Gastroesophageal sphincter (tissue), 4 donors: Measurements from ENCODE around the gene SDK2. TPM values are rescaled to one million over a fixed set of nuclear protein-coding genes. Genes with fewer than 3 reads are reported as not detected.

Experiments used
- ATAC-seq: fragments of 150-250 bp; one replicate; pipeline ENCODE4 v1.9.1; 2016; ENCODE audit warnings: mild to moderate bottlenecking, moderate library complexity
- H3K27ac ChIP-seq, 4 donors: fragments of 200-600 bp; sonication (generic) in 3 of 4; 1 replicate in 3 of 4; 2 replicates in 1 of 4; pipeline ENCODE4 v1.5.1; 2016 to 2019
- H3K27me3 ChIP-seq: fragments of 200-600 bp; sonication (generic); one replicate; pipeline ENCODE4 v1.5.1; 2019
- H3K36me3 ChIP-seq, 2 donors: fragments of 200-600 bp; sonication (generic); one replicate each; pipeline ENCODE4 v1.5.1; 2019; ENCODE audit warnings: control low read depth in 1 of 2
- H3K4me1 ChIP-seq, 3 donors: fragments of 200-600 bp; sonication (generic); 1 replicate in 2 of 3; 2 replicates in 1 of 3; pipeline ENCODE4 v1.5.1; 2016 to 2019; ENCODE audit warnings: control low read depth in 2 of 3
- H3K4me3 ChIP-seq, 2 donors: fragments of 200-600 bp; sonication (generic); one replicate each; pipeline ENCODE4 v1.5.1; 2019; ENCODE audit warnings: mild to moderate bottlenecking in 1 of 2, moderate library complexity in 1 of 2
- H3K9me3 ChIP-seq, 3 donors: fragments of 200-600 bp; sonication (generic); one replicate each; pipeline ENCODE4 v1.5.1; 2017 to 2019; ENCODE audit warnings: control low read depth in 2 of 3
- EP300 ChIP-seq: sonication (generic); formaldehyde crosslinking; IDR thresholded peaks from one replicate; pipeline ENCODE4 v1.6.1; 2017; ENCODE audit warnings: antibody characterized with exemption, mild to moderate bottlenecking
- POLR2A ChIP-seq, 2 donors: fragments of 450-650 bp; IDR thresholded peaks; one replicate each; pipeline ENCODE4 v1.6.1; 2017; ENCODE audit warnings: antibody characterized with exemption in 2 of 2, mild to moderate bottlenecking in 2 of 2, moderate library complexity in 1 of 2
- POLR2AphosphoS5 ChIP-seq: sonication (generic); formaldehyde crosslinking; IDR thresholded peaks from one replicate; pipeline ENCODE4 v1.6.1; 2017; ENCODE audit warnings: antibody characterized with exemption
- WGBS, 2 donors: methylation state at CpG; one replicate each; pipeline ENCODE4 v1.1.5; 2018; ENCODE audit warnings: low coverage in 1 of 2; 5-methylcytosine and 5-hydroxymethylcytosine counted together
- total RNA-seq, 4 donors: library from RNA; depleted of rRNA; stranded (reverse); fragments of >200 nt; gene quantifications; one replicate each; pipeline ENCODE4 v1.1.0, GENCODE V29; 2016
- TF ChIP-seq, protein P1 (sequence below), 4 experiments: fragments of 200-600 bp in 2 of 4; fragments of 450-650 bp in 2 of 4; sonication (generic) in 1 of 4; IDR thresholded peaks; one replicate each; pipeline ENCODE4 v1.5.1; 2017 to 2019; ENCODE audit warnings: antibody characterized with exemption in 4 of 4, mild to moderate bottlenecking in 2 of 4, moderate library complexity in 2 of 4

The SDK2 gene
- total RNA-seq, 4 donors from 2014 or later, result 0.31 to 2.0 (median 0.78) TPM

GRCh38 chr17:73549841-73550430, 94.3 kb downstream of the SDK2 start:
- Histone ChIP-seq H3K36me3 (no peaks in the 10 kb centered on the region), H3K4me1 (no peaks in the 10 kb centered on the region), H3K4me3 (no peak overlapping the region), H3K27me3 (peaks cover 42% of the 10 kb centered on the region), H3K27ac (no peak overlapping the region), H3K9me3 (peaks cover 0 to 12% (median 0%) of the 10 kb centered on the region in 3 donors)
- WGBS, 2 donors, result 76 to 77% methylated on average over 4 to 5 of the region's 12 CpGs
- TF ChIP-seq EP300 (no peak), POLR2AphosphoS5 (no peak), POLR2A (IDR thresholded peaks at IDR 0.05) (no peak)
- TF ChIP-seq, protein P1, sequence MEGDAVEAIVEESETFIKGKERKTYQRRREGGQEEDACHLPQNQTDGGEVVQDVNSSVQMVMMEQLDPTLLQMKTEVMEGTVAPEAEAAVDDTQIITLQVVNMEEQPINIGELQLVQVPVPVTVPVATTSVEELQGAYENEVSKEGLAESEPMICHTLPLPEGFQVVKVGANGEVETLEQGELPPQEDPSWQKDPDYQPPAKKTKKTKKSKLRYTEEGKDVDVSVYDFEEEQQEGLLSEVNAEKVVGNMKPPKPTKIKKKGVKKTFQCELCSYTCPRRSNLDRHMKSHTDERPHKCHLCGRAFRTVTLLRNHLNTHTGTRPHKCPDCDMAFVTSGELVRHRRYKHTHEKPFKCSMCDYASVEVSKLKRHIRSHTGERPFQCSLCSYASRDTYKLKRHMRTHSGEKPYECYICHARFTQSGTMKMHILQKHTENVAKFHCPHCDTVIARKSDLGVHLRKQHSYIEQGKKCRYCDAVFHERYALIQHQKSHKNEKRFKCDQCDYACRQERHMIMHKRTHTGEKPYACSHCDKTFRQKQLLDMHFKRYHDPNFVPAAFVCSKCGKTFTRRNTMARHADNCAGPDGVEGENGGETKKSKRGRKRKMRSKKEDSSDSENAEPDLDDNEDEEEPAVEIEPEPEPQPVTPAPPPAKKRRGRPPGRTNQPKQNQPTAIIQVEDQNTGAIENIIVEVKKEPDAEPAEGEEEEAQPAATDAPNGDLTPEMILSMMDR (IDR thresholded peaks at IDR 0.05), result no peak
- no peak for ATAC-seq

DNA sequence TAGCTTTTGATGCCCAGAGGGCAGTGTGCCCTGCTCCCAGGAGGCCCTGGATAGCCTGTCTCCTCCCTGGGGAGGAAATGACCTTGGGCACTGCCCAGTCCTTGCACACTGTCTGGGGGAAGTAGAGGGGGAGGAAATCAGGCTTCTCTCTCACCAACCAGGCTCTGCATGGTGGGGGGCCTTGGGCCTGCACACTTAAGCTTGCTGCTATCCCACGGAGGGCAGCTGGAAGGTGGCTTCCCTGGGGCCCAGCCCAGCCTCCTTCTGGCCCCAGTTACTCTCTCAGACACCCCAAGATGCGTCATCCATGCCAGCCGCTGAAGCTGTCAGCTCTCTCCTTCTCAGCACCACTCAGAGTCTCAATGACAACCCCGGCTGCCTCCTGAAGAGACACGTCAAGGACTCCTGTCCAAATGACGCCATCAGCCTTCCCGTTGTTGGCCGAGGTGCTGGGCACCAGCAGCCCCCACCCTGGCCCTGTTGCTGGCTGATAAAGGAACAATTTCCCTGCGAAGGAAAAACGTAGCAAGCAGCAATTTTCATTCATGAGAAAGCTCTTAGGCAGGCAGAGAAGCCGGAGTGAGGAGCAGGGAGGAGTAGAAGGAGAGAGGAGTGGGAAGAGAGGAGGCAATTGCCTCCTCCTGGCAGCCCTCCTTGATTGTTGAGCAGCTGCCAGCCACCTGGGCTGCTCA, 95.5 kb downstream of the SDK2 start:
- no peaks in the 10 kb centered on the region for H3K36me3 ChIP-seq
- no peak overlapping the region for H3K4me3 ChIP-seq
- peaks cover 0 to under 1% (median 0%) of the 10 kb centered on the region in 3 donors for H3K9me3 ChIP-seq
- TF ChIP-seq POLR2AphosphoS5 (no peak), POLR2A (IDR thresholded peaks at IDR 0.05) (no peak), EP300 (no peak)
- TF ChIP-seq, protein P1 (IDR thresholded peaks at IDR 0.05), result no peak
- ATAC-seq, result no peak
- no peaks in the 10 kb centered on the region for H3K4me1 ChIP-seq
- H3K27ac ChIP-seq, result no peak overlapping the region
- 53% methylated on average over 2 of the region's 11 CpGs; no CpG with 5 or more reads in 1 of the 2 donors for WGBS, 2 donors
- peaks cover 30% of the 10 kb centered on the region for H3K27me3 ChIP-seq

- H3K27me3 ChIP-seq, result peaks cover 20% of the 10 kb centered on the region
These were observed 96.5 kb downstream of the SDK2 start for GRCh38 chr17:73547790-73548189.

DNA sequence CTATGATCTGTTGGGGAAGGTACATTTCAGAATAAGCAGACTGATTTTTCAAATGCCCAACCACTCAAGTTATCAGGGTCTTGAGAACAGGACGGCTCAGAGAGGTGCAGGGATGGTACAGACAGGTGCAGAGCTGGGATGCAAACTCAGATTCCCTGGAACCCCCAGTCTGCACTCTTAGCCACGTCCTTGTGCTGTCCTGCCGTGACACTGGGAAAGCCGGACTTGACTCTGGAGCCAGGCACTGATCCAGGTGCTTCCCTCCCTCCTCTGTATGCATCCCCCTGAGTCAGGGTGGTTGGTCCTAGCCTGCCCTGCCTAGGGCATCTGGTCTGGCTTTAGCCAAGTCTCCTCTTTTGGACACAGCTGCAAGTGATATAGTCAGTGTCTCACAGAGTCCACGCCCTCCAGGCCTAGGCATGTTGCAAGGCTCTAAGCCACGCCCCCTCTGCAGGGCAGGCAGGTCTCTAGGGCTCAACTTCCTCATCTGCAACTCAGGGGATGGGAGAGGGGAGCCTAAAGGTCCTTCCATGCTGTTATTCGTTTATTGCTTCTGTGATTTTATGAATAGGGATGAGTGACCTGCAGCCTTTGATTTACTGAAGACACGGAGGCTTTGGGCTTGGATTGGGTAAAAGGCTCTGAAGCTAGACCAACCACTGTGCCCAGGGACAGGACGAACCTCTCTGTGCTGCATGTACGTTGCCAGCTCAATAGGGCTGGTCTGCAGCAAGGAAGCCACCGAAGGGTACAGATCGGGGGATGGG, 97.3 kb downstream of the SDK2 start:
- H3K27me3 ChIP-seq, result peaks cover 15% of the 10 kb centered on the region
- no peak overlapping the region for H3K27ac ChIP-seq
- no peak for ATAC-seq
- H3K4me3 ChIP-seq, result no peak overlapping the region
- 80% methylated on average over 1 of the region's 12 CpGs; no CpG with 5 or more reads in 1 of the 2 donors for WGBS, 2 donors
- no peaks in the 10 kb centered on the region for H3K36me3 ChIP-seq
- H3K4me1 ChIP-seq, result no peaks in the 10 kb centered on the region
- no peaks in the 10 kb centered on the region for H3K9me3 ChIP-seq
- no peak for TF ChIP-seq POLR2A (IDR thresholded peaks at IDR 0.05)
- no peak for TF ChIP-seq POLR2AphosphoS5
- TF ChIP-seq EP300, result no peak
- TF ChIP-seq, protein P1 (IDR thresholded peaks at IDR 0.05), result no peak

More at GRCh38 chr17:73547790-73548189, 96.5 kb downstream of the SDK2 start:
- 60 to 80% methylated on average over 1 to 5 of the region's 6 CpGs for WGBS, 2 donors
- Histone ChIP-seq H3K27ac (no peak overlapping the region), H3K4me1 (no peaks in the 10 kb centered on the region), H3K9me3 (no peaks in the 10 kb centered on the region), H3K4me3 (no peak overlapping the region), H3K36me3 (no peaks in the 10 kb centered on the region)
- TF ChIP-seq POLR2AphosphoS5 (no peak), POLR2A (IDR thresholded peaks at IDR 0.05) (no peak), EP300 (no peak)
- TF ChIP-seq, protein P1 (IDR thresholded peaks at IDR 0.05), result no peak
- no peak for ATAC-seq
